Liver (tissue), 9 donors: Measurements from ENCODE around the gene PARM1. TPM values are rescaled to one million over a fixed set of nuclear protein-coding genes. Genes with fewer than 3 reads are reported as not detected.

ENCODE experiments used
- DNase-seq: peaks from one replicate; pipeline ENCODE4 v3.0.0-alpha.2; 2017; ENCODE audit warnings: low spot score
- H3K27ac ChIP-seq, 2 donors: one replicate each; pipeline ENCODE4 v1.7.0; 2013; ENCODE audit warnings: inconsistent platforms in 2 of 2, low read length in 2 of 2, control low read depth in 1 of 2, low read depth in 1 of 2, mild to moderate bottlenecking in 1 of 2
- H3K27me3 ChIP-seq, 4 donors: one replicate each; pipeline versions ENCODE4 v1.6.1 to v1.7.0; 2013; ENCODE audit warnings: low read length in 3 of 4, inconsistent platforms in 1 of 4, mild to moderate bottlenecking in 1 of 4, moderate library complexity in 1 of 4; ENCODE audit not compliant: control insufficient read depth in 4 of 4, insufficient read depth in 4 of 4
- H3K36me3 ChIP-seq, 4 donors: one replicate each; pipeline versions ENCODE4 v1.6.1 to v1.7.0; 2013; ENCODE audit warnings: low read length in 3 of 4, mild to moderate bottlenecking in 3 of 4, low read depth in 1 of 4, moderate library complexity in 1 of 4; ENCODE audit not compliant: control insufficient read depth in 4 of 4, insufficient read depth in 3 of 4
- H3K4me1 ChIP-seq, 4 donors: one replicate each; pipeline versions ENCODE4 v1.6.1 to v1.7.0; 2013; ENCODE audit warnings: low read length in 3 of 4, mild to moderate bottlenecking in 3 of 4, moderate library complexity in 1 of 4; ENCODE audit not compliant: control insufficient read depth in 4 of 4, insufficient read depth in 4 of 4
- H3K4me3 ChIP-seq, 3 donors: one replicate each; pipeline versions ENCODE4 v1.6.1 to v1.7.0; 2013; ENCODE audit warnings: low read length in 3 of 3, control low read depth in 1 of 3, low read depth in 1 of 3, mild to moderate bottlenecking in 1 of 3
- H3K9ac ChIP-seq, 2 donors: one replicate each; pipeline ENCODE4 v1.7.0; 2013; ENCODE audit warnings: low read length in 2 of 2, mild to moderate bottlenecking in 2 of 2, moderate library complexity in 2 of 2, control low read depth in 1 of 2, low read depth in 1 of 2
- H3K9me3 ChIP-seq, 4 donors: one replicate each; pipeline versions ENCODE4 v1.6.1 to v1.7.0; 2013; ENCODE audit warnings: low read length in 3 of 4; ENCODE audit not compliant: control insufficient read depth in 4 of 4
- EGR1 ChIP-seq, 2 donors: IDR thresholded peaks; 2 replicates each; pipeline ENCODE4 v1.6.1; 2016 to 2018; ENCODE audit warnings: antibody characterized with exemption in 2 of 2, low read depth in 2 of 2
- FOXA1 ChIP-seq: IDR thresholded peaks from 2 replicates; pipeline ENCODE4 v1.6.1; 2016; ENCODE audit warnings: antibody characterized with exemption
- FOXA2 ChIP-seq: IDR thresholded peaks from 2 replicates; pipeline ENCODE4 v1.6.1; 2016; ENCODE audit warnings: antibody characterized with exemption
- GABPA ChIP-seq, 2 donors: IDR thresholded peaks in 1 of 2; conservative IDR thresholded peaks in 1 of 2; 2 replicates each; pipeline ENCODE4 v1.6.1; 2016; ENCODE audit warnings: antibody characterized with exemption in 2 of 2, mild to moderate bottlenecking in 1 of 2, moderate library complexity in 1 of 2
- HNF4A ChIP-seq, 2 donors: conservative IDR thresholded peaks; 2 replicates each; pipeline ENCODE4 v1.6.1; 2016; ENCODE audit warnings: antibody characterized with exemption in 2 of 2, mild to moderate bottlenecking in 2 of 2
- HNF4G ChIP-seq: IDR thresholded peaks from 2 replicates; pipeline ENCODE4 v1.6.1; 2016; ENCODE audit warnings: antibody characterized with exemption
- JUND ChIP-seq, 2 donors: IDR thresholded peaks; 2 replicates each; pipeline ENCODE4 v1.6.1; 2016; ENCODE audit warnings: antibody characterized with exemption in 2 of 2
- NR2F2 ChIP-seq: IDR thresholded peaks from 2 replicates; pipeline ENCODE4 v1.6.1; 2016; ENCODE audit warnings: antibody characterized with exemption
- RAD21 ChIP-seq, 2 donors: IDR thresholded peaks; 2 replicates each; pipeline ENCODE4 v1.6.1; 2016; ENCODE audit warnings: antibody characterized with exemption in 2 of 2, mild to moderate bottlenecking in 2 of 2
- RXRA ChIP-seq, 2 donors: IDR thresholded peaks; 2 replicates each; pipeline ENCODE4 v1.6.1; 2017 to 2018; ENCODE audit warnings: antibody characterized with exemption in 2 of 2, mild to moderate bottlenecking in 1 of 2
- SP1 ChIP-seq: IDR thresholded peaks from 2 replicates; pipeline ENCODE4 v1.6.1; 2018; ENCODE audit warnings: antibody characterized with exemption, mild to moderate bottlenecking
- TAF1 ChIP-seq: conservative IDR thresholded peaks from 2 replicates; pipeline ENCODE4 v1.6.1; 2016; ENCODE audit warnings: antibody characterized with exemption, mild to moderate bottlenecking
- YY1 ChIP-seq: IDR thresholded peaks from 2 replicates; pipeline ENCODE4 v1.6.1; 2016; ENCODE audit warnings: antibody characterized with exemption, mild to moderate bottlenecking
- polyA plus RNA-seq, 2 donors: library from polyadenylated mRNA; stranded (reverse) in 1 of 2; unstranded in 1 of 2; fragments of 200-250 nt in 1 of 2; fragments of >200 nt in 1 of 2; fragmentation: Nextera tagmentation in 1 of 2; extraction: Ambion mirVana in 1 of 2; gene quantifications; one replicate each; pipeline versions ENCODE4 v1.2.1 to v1.2.3, GENCODE V29; 2013 to 2015
- total RNA-seq, 2 donors: library from RNA; depleted of rRNA; stranded (reverse); fragments of >200 nt; gene quantifications; one replicate each; pipeline ENCODE4 v1.2.3, GENCODE V29; 2014
- TF ChIP-seq, protein P1 (sequence below): IDR thresholded peaks from 2 replicates; pipeline ENCODE4 v1.6.1; 2016; ENCODE audit warnings: antibody characterized with exemption
- TF ChIP-seq, protein P2 (sequence below): fragments of 150-350 bp; IDR thresholded peaks from 2 replicates; pipeline ENCODE4 v1.5.1; 2017; ENCODE audit warnings: improper control_type of control experiment, low read depth, low read length; ENCODE audit not compliant: missing input control
- TF ChIP-seq, protein P3 (sequence below): IDR thresholded peaks from 2 replicates; pipeline ENCODE4 v1.6.1; 2016; ENCODE audit warnings: antibody characterized with exemption
- TF ChIP-seq, protein P4 (sequence below): IDR thresholded peaks from 2 replicates; pipeline ENCODE4 v1.6.1; 2016; ENCODE audit warnings: antibody characterized with exemption
- TF ChIP-seq, protein P5 (sequence below): IDR thresholded peaks from 2 replicates; pipeline ENCODE4 v1.6.1; 2016; ENCODE audit warnings: antibody characterized with exemption, mild to moderate bottlenecking
- donor health status: healthy.
- donor health status: healthy.
- donor health status: healthy.
- donor health status: healthy.
- donor health status: healthy.

Gene PARM1
- total and polyA plus RNA-seq, 4 donors, result 0.42 to 2.2 (median 0.74) TPM

DNA sequence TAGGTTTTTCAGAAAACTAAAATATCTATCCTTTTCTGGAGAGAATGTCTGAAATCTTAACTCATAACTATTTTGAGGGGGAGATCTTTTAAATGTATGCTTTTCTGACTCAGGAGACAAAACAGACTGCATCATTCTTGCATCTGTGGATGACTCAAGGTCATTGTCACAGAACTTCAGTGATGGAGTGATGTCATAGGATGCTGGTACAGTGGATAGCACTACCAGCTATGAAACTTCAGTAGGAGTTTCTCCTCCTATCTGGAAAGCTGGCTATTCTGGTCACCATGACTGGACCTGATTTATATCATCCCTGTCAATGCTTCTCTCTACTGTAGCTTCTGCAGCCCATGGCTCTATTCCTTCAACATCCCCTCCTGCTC is 50.3 kb downstream of the PARM1 start:
- TF ChIP-seq SP1 (no peak), HNF4A (conservative IDR thresholded peaks at IDR 0.05) (no peak), GABPA (IDR thresholded peaks at IDR 0.05 in 1 of 2, conservative IDR thresholded peaks at IDR 0.05 in 1 of 2) (no peak), HNF4G (no peak), EGR1 (IDR thresholded peaks at IDR 0.05; ENCODE audit: low read depth in 2 of 2) (no peak), NR2F2 (no peak), FOXA2 (no peak), RXRA (IDR thresholded peaks at IDR 0.05) (no peak), FOXA1 (no peak), YY1 (no peak), JUND (IDR thresholded peaks at IDR 0.05) (no peak), RAD21 (IDR thresholded peaks at IDR 0.05) (no peak), TAF1 (no peak)
- TF ChIP-seq, protein P1, sequence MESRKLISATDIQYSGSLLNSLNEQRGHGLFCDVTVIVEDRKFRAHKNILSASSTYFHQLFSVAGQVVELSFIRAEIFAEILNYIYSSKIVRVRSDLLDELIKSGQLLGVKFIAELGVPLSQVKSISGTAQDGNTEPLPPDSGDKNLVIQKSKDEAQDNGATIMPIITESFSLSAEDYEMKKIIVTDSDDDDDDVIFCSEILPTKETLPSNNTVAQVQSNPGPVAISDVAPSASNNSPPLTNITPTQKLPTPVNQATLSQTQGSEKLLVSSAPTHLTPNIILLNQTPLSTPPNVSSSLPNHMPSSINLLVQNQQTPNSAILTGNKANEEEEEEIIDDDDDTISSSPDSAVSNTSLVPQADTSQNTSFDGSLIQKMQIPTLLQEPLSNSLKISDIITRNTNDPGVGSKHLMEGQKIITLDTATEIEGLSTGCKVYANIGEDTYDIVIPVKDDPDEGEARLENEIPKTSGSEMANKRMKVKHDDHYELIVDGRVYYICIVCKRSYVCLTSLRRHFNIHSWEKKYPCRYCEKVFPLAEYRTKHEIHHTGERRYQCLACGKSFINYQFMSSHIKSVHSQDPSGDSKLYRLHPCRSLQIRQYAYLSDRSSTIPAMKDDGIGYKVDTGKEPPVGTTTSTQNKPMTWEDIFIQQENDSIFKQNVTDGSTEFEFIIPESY, result no peak
- TF ChIP-seq, protein P2, sequence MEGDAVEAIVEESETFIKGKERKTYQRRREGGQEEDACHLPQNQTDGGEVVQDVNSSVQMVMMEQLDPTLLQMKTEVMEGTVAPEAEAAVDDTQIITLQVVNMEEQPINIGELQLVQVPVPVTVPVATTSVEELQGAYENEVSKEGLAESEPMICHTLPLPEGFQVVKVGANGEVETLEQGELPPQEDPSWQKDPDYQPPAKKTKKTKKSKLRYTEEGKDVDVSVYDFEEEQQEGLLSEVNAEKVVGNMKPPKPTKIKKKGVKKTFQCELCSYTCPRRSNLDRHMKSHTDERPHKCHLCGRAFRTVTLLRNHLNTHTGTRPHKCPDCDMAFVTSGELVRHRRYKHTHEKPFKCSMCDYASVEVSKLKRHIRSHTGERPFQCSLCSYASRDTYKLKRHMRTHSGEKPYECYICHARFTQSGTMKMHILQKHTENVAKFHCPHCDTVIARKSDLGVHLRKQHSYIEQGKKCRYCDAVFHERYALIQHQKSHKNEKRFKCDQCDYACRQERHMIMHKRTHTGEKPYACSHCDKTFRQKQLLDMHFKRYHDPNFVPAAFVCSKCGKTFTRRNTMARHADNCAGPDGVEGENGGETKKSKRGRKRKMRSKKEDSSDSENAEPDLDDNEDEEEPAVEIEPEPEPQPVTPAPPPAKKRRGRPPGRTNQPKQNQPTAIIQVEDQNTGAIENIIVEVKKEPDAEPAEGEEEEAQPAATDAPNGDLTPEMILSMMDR, result no peak
- TF ChIP-seq, protein P3, sequence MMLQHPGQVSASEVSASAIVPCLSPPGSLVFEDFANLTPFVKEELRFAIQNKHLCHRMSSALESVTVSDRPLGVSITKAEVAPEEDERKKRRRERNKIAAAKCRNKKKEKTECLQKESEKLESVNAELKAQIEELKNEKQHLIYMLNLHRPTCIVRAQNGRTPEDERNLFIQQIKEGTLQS, result no peak
- TF ChIP-seq, protein P4, sequence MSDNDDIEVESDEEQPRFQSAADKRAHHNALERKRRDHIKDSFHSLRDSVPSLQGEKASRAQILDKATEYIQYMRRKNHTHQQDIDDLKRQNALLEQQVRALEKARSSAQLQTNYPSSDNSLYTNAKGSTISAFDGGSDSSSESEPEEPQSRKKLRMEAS, result no peak
- TF ChIP-seq, protein P5, sequence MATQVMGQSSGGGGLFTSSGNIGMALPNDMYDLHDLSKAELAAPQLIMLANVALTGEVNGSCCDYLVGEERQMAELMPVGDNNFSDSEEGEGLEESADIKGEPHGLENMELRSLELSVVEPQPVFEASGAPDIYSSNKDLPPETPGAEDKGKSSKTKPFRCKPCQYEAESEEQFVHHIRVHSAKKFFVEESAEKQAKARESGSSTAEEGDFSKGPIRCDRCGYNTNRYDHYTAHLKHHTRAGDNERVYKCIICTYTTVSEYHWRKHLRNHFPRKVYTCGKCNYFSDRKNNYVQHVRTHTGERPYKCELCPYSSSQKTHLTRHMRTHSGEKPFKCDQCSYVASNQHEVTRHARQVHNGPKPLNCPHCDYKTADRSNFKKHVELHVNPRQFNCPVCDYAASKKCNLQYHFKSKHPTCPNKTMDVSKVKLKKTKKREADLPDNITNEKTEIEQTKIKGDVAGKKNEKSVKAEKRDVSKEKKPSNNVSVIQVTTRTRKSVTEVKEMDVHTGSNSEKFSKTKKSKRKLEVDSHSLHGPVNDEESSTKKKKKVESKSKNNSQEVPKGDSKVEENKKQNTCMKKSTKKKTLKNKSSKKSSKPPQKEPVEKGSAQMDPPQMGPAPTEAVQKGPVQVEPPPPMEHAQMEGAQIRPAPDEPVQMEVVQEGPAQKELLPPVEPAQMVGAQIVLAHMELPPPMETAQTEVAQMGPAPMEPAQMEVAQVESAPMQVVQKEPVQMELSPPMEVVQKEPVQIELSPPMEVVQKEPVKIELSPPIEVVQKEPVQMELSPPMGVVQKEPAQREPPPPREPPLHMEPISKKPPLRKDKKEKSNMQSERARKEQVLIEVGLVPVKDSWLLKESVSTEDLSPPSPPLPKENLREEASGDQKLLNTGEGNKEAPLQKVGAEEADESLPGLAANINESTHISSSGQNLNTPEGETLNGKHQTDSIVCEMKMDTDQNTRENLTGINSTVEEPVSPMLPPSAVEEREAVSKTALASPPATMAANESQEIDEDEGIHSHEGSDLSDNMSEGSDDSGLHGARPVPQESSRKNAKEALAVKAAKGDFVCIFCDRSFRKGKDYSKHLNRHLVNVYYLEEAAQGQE, result no peak

More for the DNA sequence above, 50.3 kb downstream of the PARM1 start:
- DNase-seq, result no peak
- Histone ChIP-seq H3K27me3 (peaks cover 0 to 3% (median 0%) of the 10 kb centered on the region in 4 donors), H3K4me1 (no peaks in the 10 kb centered on the region), H3K9ac (no peak overlapping the region), H3K36me3 (no peaks in the 10 kb centered on the region), H3K27ac (no peak overlapping the region), H3K9me3 (peaks cover 0 to 8% (median 0%) of the 10 kb centered on the region in 4 donors), H3K4me3 (no peak overlapping the region)
